NOMO-1 treated with DMSO at 0.1 percent for 48 hours (cell line): ENCODE data around the gene URB2.
A peak's percentile ranks its signal among the peaks of the same experiment; 100 is the strongest.
"Not testable (repeated sequence)": the region's sequence is repeated elsewhere in the genome, so short reads cannot be mapped to it uniquely, and the experiment has no call there.

ENCODE experiments used
- DNase-seq: peaks from one replicate; lab custom pipeline; 2025; ENCODE audit not compliant: unreplicated experiment; lab: John Stamatoyannopoulos, UW

Gene URB2

DNA sequence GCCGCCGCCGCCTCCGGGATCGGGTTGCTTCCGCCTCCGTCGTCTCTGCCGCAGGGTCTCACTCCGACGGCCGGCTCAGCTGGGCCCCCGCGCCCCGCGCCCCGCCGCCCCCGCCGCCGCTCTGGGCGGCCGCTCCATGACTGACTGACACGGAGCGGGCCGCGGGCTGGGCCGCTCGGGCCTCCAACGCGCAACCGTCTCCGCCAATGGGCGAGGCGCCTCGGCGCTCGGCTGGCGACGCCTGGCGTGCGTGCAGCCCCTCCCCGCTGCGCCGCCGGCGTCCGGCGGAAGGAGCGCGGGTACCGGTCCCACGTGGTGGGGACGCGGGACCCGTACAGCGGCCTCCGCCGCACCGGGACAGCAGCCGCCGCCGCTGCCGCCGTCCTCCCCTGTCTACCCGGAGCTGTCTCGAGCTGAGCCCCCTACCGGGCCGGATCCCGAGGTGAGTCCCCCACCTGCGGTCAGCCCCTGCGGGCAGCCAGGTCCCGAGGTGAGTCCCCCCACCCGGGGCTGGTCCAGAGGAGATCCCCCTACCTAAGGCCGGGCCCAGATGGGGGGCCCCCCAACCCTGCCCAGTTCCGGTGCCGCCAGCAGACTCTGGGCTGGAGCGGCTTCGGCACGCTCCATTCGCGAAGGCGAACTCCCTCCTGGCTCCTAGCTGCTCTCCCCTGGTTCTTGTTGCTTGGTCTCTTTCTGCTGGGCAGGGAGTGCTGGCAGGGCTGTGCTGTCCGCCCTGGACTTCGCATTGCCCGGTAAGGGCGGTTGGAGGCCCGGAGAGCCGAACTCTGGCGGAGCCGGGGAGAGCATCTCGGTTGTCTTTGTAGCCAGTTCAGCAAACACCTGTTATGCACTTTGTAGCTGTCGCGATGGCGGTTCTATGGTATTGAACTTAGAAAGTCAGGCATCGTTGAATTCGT is at the start of gene URB2, which contains the start of gene TAF5L:
Gene URB2 (plus strand): TSS at position 333 of the 917 bp plus-strand sequence. CDS start 1,387 bp downstream, outside the sequence.
Gene TAF5L (minus strand): TSS at position 208 of the 917 bp plus-strand sequence. CDS start 11,640 bp downstream, outside the sequence.
- DNase-seq, result peak; percentile 84

DNA sequence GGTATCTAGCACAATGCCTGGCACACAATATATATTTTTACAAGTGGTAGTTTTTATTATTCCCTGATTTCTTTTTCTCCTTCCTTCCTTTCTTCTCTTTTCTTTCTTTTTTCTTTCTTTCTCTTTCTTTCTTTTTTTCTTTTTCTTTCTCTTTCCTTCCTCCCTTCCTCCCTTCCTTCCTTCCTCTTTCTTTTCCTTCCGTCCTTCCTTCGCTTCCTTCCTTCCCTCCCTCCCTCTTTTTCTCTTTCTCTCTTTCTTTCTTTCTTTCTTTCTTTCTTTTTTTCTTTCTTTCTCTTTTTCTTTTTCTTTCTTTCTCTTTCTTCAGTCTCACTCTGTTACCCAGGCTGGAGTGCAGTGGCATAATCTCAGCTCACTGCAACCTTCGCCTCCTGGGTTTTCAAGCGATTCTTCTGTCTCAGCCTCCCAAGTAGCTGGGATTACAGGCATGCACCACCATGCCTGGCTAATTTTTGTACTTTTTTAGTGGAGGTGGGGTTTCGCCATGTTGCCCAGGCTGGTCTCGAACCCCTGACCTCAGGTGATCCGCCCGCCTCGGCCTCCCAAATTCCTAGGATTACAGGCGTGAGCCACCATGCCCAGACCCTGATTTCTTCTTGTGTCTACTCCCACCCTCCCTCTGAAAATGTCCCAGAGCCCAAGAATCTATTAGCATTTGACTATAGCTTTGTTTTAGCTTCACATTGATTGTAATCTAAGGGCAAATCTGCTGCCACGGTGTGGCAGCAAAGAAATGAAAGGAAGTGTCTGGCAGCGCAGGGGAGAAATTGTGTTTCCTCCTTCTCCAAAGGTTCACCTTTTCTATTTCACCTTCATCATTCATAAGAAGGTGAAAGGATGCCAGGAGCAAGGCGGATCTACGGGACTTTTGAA is 47.6 kb upstream of the URB2 start:
- no peak for DNase-seq

DNA sequence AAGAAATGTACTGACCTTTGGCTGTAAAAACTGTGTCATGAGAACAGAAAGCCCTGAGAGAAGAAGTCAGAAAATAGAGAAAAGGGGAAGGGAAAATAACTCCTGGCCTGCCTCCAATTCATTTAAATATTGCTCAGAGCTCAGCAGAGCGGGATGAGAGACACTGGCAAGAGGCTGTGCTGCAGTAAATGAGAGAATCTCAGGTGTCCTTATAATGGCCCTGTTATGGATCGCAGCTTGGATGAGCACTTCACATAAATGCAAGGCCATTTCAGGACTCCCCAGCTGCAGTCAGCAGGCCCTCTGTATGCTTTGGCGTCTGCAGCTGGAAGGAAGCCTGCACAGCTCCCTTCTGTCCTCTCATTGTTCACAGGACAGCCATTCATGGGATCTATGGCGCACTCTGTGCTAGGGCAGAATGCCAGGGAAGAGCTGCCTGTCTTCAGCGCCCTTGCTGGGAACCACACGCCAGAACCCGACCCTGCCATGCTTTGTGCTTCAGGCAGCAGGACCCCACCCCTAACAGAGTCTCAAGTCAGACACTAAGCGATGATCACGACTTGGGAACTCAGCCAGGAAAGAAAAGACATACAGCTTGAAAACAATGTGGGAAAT is 46.9 kb upstream of the URB2 start:
- DNase-seq, result peak; percentile 74

DNA sequence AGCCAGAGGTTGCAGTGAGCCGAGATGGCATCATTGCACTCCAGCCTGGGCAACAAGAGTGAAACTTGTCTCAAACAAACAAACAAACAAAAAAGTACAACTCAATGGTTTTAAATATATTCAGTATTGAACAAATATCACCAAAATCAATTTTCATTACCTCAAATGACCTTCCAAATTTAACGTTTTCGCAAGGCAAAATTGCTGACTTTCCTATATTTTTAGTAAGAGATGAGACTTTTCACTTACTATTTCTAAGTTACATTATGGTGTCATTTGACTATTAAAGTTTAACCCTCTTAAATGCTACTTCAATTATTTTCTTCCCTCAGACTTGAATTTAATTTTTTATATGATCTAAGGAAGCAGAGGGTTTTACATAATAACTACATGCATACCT is 44.6 kb upstream of the URB2 start:
- DNase-seq, result no peak

DNA sequence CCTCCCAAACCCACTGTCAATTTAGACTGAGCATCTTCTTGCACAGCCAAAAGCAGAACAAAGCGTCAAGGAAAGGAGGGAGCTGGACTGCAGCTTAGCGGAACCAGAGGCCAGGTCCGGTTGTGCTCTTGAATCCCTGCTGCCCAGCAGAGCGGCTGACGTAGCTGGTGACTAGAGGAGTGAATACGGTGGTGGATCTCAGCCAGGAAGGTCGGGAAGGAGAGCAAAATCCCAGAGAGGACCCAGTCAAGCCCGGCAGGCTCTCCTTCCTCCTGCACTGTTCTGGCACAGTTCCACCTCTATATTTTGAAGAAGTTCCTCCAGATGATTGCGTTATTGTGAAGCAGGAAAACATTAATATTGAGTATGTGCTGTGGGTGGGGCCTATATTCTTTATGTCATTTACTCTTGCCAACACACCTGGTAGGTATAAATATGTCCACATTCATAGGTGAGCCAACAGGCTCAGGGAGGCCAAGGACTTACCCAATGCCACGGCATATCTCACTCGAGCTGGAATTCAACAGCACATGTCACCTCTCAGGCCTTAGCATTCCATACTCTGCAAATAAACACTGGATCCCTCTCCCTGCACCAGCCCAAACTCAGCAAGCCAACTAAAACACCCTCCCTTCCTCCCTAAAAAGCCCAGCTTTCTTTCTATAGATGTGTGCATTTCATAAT is 43.9 kb upstream of the URB2 start:
- DNase-seq, result peak; percentile 50

DNA sequence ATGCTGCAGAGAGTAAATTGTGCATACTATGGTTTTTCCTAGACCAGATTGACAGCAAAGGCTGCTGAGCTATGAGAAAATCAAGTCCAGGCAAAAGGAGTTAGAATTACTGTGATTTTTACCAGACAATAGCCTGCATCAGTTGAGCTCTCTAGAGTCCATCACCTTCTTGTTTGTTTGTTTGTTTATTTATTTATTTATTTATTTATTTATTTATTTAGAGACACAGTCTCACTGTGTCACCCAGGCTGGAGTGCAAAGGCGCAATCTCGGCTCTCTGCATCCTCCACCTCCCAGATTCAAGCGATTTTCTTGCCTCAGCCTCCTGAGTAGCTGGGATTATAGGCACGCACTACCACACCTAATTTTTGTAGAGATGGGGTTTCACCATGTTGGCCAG is 43.3 kb upstream of the URB2 start:
- no peak for DNase-seq

DNA sequence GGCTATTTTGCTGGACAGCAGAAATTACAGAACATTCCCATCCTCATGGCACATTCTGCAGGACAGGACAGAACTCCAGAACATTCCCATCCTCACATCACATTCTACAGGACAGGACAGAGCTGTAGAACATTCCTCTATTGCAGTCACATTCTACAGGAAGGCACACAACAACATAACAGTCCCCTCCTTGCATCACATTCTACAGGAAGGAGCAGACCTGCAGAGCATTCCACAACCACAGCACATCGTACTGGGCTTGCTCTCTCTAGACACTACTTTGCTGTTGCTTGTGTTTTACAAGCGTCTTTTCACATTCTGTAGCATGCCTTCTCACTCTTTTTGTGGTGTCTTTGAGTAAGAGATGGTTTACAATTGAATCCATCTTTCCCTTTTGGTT is 40.7 kb upstream of the URB2 start:
- no peak for DNase-seq

DNA sequence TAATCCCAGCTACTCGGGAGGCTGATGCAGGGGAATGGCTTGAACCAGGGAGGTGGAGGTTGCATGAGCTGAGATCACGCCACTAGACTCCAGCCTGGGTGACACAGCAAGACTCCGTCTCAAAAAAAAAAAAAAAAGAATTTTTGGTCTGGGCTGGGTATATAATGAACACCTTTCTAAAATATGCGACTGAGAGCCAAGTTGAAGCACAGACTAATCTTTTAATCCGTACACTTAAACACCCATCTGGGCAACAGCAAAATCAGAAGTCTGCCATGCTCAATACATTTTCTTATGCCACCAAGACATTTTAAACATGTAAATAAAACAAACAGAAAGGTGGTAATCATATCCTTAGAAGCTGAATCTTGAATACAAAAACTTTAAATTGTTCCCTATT is 35.9 kb upstream of the URB2 start:
- no peak for DNase-seq

DNA sequence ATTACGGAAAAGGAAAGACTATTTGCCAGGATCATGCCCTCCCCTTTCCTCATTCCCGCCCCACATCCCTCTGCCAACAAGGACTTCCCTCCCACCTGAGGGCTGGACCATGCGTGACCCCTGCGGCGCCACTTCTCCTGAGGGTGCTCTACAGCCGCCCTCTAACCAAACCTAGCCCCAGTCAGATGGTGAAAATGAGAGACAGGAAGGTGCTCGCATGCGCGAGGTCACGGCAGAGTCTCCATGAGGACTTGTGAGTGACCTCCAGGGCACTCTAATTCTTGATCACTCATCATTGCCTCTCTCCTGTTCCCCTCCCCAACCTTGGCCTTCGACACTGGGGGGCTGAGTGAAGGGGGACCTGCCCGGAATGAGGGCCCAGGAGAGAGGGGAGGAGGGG is 32.2 kb upstream of the URB2 start:
- DNase-seq, result no peak

DNA sequence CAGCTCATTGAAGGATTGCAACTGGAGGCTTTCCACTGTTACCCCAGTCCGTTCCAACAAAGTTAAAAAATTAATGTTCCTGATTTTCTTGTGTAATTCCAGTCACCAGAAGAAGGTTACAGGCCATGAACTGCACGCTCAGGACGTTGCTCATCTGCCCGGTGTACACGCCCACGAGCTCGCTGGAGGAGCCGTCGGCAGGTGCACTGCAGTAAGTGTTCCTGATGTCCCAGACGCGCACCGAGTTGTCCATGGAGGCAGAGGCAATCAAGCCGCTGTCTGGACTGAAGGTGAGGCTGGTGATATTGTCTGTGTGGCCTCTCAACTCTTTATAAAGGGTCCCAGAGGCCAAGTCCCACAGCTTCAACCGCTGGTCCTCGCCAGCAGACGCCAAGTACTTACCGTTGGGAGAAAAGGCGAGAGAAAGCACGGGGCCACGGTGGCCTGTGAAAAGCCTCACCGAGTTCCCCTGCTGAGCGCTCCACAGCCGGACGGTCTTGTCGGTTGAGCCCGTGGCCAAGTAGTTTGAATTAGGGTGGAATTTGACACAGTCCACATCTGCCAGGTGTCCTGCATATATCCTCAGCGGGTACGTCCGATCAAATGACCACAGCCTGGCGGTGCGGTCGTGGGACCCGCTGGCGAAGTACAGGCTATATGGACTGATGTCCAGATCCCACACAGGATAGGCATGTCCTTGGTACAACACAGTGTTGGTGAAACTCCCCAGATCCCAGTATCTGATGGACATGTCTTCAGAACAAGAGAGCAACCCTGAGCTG is 31.6 kb upstream of the URB2 start:
- DNase-seq, result no peak

DNA sequence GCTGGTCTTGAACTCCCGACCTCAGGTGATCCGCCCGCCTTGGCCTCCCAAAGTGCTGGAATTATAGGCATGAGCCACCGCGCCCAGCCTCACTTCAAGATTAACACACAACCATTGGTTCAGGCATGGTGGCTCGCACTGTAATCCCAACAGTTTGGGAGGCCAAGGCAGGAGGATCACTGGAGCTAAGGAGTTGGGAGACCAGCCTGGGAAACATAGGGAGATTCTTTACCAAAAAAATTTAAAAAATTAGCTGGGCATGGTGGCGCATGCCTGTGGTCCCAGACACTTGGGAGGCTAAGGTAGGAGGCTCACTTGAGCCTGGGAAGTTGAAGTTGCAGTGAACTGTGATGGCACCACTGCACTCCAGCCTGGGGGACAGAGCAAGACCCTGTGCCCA is 30.2 kb upstream of the URB2 start:
- not testable (repeated sequence) for DNase-seq

DNA sequence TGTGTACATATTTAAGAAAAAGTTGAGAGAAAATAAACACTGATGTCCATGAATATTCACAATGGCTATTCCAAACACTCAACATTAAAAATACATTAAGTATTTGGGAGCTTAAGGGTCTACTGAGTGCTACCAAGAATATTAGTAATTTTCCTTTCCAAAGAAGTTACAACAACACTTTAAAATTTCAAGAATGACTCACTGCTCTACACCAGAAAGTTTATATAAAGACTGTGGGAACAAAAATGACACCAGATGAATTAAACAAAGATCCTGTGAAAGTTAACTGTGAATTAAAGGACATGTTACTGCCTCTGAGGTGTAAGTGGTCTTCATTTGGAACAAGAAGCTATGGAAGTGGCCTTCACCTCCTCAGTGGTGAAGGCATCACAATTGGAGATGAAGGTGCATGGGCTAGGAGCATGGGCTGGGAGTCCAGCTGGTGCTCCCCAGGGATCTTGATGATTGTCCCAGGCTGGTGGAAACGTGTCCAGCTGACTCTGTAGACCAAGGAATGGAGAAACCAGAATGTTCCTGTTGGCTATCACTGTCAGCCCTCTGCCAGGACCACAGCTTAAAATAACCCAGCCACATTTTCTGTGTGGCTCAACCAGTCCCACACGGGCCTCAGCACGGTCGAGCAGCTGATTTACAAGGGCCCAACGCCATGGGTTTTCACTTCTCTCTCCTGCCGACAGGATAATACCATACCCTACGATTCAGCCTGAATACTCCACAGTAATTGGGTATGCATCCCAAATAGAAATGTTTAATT is 28.9 kb upstream of the URB2 start:
- DNase-seq, result peak; percentile 7

DNA sequence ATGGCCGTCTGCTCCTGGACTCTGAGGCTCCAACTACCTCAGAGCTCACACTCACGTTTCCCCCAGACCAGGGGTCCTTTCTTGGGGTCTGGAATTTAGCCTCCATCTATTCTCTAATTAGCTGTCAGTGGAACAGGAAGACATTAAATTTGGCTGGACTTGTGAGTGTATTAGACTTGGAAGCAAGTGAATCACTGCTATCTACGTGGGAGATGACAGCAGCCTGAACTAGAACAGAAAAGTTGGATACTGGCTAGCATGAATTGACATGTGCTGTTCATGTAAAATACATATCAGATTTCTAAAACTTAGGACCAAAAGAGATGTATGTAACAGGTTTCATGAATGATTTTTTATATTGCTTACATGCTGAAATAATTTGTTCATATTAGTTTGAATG is 28.2 kb upstream of the URB2 start:
- DNase-seq, result no peak

DNA sequence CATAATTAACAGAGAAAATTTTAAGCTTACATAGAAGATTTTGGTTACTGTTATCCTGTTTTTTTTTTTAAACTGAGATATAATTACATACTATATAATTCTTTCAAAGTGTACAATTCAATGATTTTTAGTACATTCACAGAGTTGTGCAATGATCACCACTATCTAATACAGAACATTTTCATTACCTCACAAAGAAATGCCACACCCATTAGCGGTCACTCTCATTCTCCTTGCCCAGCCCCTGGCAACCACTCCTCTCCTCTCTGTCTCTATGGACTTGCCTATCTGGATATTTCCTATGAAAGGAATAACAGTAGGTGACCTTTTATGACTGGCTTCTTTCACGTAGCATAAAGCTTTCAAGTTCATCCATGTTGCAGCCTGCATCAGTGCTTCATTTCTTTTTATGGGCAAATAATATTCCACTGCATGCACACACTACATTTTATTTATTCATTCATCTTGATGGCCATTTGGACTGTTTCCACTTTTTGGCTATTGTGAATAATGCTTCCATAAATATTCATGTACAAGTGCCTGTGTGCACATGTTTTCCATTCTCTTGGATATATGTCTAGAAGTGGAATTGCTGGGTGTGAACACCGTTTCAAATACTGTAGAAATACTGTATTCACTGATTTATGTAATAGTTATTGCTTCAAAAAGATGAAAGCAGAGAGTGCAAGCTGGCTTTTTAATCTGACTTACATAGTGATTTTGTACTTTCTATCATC is 26.7 kb upstream of the URB2 start:
- no peak for DNase-seq

DNA sequence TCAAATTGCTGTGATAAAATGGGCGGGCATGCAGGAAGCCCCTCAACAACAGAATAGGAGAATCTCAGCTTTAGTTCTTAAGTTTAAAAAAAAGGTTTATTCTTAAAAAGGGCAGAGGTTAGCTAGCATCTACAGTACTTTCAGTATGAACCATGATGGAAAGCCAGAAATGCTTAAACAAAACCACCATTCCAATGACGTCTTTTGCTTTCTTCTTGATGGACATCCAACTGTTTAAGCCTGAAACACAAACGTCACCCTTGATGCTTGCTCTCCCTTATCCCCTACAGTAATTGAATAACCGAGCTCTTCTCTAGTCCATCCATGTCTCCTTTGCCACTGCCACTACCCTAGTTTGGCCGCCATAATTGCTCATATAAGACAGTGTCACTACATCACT is 25.8 kb upstream of the URB2 start:
- no peak for DNase-seq

DNA sequence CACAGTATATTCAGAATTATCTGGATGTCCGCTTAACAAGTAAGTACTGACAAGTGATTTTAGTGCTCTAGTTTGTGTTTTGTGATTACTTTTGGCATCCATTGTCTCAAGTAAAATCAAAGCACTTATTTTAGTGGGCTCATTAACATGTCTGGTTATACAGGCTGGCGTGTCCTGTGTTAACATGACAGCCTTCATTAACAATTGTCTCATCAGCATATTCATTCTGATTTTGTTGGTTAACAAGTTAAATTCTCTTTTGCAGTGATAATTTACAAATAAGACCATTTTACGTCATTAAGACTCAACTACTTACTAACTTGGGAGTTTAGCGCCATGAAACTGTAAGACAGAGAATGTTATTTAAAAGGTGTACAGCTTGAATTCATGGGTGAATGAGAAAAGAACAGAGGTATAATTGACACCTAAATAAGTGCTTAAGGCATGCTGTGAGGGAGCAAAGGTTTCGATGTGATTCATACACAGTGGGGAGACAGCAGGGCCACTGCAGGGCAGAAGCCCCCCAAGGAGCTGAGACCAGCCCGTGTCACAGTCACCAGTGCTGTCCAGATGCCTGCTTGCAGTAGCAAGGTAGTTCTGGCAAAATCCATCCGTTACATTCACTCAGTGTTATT is 22.6 kb upstream of the URB2 start:
- no peak for DNase-seq

DNA sequence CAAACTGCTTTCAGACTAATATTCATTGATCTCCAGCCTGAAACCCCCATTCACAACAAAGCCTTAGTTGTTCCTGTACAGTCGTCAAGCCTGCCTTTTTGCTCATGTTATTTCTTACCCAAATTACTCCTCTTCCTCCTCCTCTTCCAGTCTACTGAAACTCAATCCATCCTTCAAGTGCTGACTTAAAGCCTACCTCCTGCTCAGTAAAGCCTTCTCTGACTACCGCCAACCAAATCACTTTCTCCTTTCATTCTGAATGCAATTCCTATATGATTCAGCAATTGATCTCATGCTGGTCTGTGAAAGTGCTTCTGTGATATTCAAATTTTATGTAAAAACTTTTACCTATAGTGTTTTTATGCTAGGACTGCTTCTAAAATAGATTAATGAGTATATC is 18.7 kb upstream of the URB2 start:
- DNase-seq, result no peak

DNA sequence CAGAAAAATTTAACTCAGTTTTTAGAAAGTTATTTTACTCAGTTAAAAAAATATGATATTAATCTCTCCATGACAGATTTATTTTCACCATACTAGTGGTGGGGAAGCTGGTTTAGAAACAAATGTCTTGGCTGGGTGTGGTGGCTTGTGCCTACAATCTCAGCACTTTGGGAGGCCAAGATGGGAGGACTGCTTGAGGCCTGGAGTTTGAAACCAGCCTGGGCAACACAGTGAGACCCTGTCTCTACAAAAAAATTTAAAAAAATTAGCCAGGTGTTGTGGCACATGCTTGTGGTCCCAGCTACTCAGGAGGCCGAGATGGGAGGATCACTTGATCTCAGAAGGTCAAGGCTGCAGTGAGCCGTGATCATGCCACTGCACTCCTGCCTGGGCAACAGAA is 17.5 kb upstream of the URB2 start:
- DNase-seq, result no peak
